K562 (cell line): ENCODE results near the gene CTBP2.

Source experiments
- BCLAF1 ChIP-seq, 2 experiments: fragments of 450-650 bp in 1 of 2; IDR thresholded peaks; 2 replicates each; pipeline ENCODE4 v1.6.1; 2011 to 2017; ENCODE audit warnings: low read depth in 2 of 2, antibody characterized with exemption in 1 of 2, borderline replicate concordance in 1 of 2, low read length in 1 of 2, mild to moderate bottlenecking in 1 of 2, mixed read lengths in 1 of 2; ENCODE audit not compliant: control insufficient read depth in 1 of 2
- CAMTA2 ChIP-seq: fragments of 250-450 bp; sonication (Bioruptor Pico); conservative IDR thresholded peaks from 2 replicates; pipeline ENCODE4 v1.5.1; 2022
- EP300 ChIP-seq: IDR thresholded peaks from 2 replicates; pipeline ENCODE4 v1.6.1; 2012; ENCODE audit warnings: low read length, improper control_type of control experiment
- HNRNPL ChIP-seq: fragments of 200-400 bp; formaldehyde crosslinking; IDR thresholded peaks from 2 replicates; pipeline ENCODE4 v1.6.1; 2017; ENCODE audit warnings: low read depth, mild to moderate bottlenecking, low read length
- NFYB ChIP-seq: IDR thresholded peaks from 2 replicates; pipeline ENCODE4 v1.6.1; 2011; ENCODE audit warnings: mild to moderate bottlenecking, moderate library complexity; ENCODE audit not compliant: insufficient read length; ENCODE audit errors: extremely low read depth
- POLR2A ChIP-seq: fragments of 450-650 bp; conservative IDR thresholded peaks from 2 replicates; pipeline ENCODE4 v1.6.1; 2016
- POLR2AphosphoS2 ChIP-seq: IDR thresholded peaks from 2 replicates; pipeline ENCODE4 v1.6.1; 2012; ENCODE audit warnings: low read length, improper control_type of control experiment
- SREBF2 ChIP-seq: sonication (generic); formaldehyde crosslinking; IDR thresholded peaks from 2 replicates; pipeline ENCODE4 v1.4.0; 2020; ENCODE audit warnings: mild to moderate bottlenecking, missing genetic modification reagents
- STAT6 ChIP-seq: sonication (generic); formaldehyde crosslinking; IDR thresholded peaks from 2 replicates; pipeline ENCODE4 v1.8.1; 2023; ENCODE audit warnings: mild to moderate bottlenecking, missing genetic modification reagents
- TAF1 ChIP-seq: IDR thresholded peaks from 2 replicates; pipeline ENCODE4 v1.6.1; 2011; ENCODE audit warnings: mild to moderate bottlenecking, low read length, moderate library complexity; ENCODE audit not compliant: insufficient read depth, control insufficient read depth, severe bottlenecking; ENCODE audit errors: extremely low read depth
- ZNF830 ChIP-seq: fragments of 250-450 bp; sonication (Bioruptor Pico); IDR thresholded peaks from 2 replicates; pipeline ENCODE4 v1.5.0; 2021; ENCODE audit warnings: mild to moderate bottlenecking
- TF ChIP-seq, protein P1 (sequence below): fragments of 450-650 bp; IDR thresholded peaks from 2 replicates; pipeline ENCODE4 v1.6.1; 2017; ENCODE audit warnings: antibody characterized with exemption, mild to moderate bottlenecking
- TF ChIP-seq, protein P2 (sequence below), 3 experiments: IDR thresholded peaks in 2 of 3; conservative IDR thresholded peaks in 1 of 3; 2 replicates each; pipeline ENCODE4 v1.5.1; 2011 to 2012; ENCODE audit warnings: low read length in 3 of 3, mild to moderate bottlenecking in 3 of 3, control low read depth in 2 of 3, improper control_type of control experiment in 1 of 3, inconsistent platforms in 1 of 3, low read depth in 1 of 3, mixed read lengths in 1 of 3, moderate library complexity in 1 of 3; ENCODE audit not compliant: insufficient read depth in 2 of 3
- TF ChIP-seq, protein P3 (sequence below): fragments of 450-650 bp; IDR thresholded peaks from 2 replicates; pipeline ENCODE4 v1.6.1; 2016; ENCODE audit warnings: antibody characterized with exemption

GRCh38 chr10:125049216-125049881 lies 111.0 kb downstream of the CTBP2 start:
- no peak for TF ChIP-seq POLR2A
- no peak for TF ChIP-seq CAMTA2 (CRISPR knock-in tag)
- no peak for TF ChIP-seq POLR2AphosphoS2
- TF ChIP-seq, protein P1, sequence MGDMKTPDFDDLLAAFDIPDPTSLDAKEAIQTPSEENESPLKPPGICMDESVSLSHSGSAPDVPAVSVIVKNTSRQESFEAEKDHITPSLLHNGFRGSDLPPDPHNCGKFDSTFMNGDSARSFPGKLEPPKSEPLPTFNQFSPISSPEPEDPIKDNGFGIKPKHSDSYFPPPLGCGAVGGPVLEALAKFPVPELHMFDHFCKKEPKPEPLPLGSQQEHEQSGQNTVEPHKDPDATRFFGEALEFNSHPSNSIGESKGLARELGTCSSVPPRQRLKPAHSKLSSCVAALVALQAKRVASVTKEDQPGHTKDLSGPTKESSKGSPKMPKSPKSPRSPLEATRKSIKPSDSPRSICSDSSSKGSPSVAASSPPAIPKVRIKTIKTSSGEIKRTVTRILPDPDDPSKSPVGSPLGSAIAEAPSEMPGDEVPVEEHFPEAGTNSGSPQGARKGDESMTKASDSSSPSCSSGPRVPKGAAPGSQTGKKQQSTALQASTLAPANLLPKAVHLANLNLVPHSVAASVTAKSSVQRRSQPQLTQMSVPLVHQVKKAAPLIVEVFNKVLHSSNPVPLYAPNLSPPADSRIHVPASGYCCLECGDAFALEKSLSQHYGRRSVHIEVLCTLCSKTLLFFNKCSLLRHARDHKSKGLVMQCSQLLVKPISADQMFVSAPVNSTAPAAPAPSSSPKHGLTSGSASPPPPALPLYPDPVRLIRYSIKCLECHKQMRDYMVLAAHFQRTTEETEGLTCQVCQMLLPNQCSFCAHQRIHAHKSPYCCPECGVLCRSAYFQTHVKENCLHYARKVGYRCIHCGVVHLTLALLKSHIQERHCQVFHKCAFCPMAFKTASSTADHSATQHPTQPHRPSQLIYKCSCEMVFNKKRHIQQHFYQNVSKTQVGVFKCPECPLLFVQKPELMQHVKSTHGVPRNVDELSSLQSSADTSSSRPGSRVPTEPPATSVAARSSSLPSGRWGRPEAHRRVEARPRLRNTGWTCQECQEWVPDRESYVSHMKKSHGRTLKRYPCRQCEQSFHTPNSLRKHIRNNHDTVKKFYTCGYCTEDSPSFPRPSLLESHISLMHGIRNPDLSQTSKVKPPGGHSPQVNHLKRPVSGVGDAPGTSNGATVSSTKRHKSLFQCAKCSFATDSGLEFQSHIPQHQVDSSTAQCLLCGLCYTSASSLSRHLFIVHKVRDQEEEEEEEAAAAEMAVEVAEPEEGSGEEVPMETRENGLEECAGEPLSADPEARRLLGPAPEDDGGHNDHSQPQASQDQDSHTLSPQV: no peak; the same call in 1 of the 2 replicates
- TF ChIP-seq SREBF2 (CRISPR knock-in tag): no peak
- no peak for TF ChIP-seq HNRNPL
- TF ChIP-seq, protein P2, sequence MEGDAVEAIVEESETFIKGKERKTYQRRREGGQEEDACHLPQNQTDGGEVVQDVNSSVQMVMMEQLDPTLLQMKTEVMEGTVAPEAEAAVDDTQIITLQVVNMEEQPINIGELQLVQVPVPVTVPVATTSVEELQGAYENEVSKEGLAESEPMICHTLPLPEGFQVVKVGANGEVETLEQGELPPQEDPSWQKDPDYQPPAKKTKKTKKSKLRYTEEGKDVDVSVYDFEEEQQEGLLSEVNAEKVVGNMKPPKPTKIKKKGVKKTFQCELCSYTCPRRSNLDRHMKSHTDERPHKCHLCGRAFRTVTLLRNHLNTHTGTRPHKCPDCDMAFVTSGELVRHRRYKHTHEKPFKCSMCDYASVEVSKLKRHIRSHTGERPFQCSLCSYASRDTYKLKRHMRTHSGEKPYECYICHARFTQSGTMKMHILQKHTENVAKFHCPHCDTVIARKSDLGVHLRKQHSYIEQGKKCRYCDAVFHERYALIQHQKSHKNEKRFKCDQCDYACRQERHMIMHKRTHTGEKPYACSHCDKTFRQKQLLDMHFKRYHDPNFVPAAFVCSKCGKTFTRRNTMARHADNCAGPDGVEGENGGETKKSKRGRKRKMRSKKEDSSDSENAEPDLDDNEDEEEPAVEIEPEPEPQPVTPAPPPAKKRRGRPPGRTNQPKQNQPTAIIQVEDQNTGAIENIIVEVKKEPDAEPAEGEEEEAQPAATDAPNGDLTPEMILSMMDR (IDR thresholded peaks at IDR 0.05 in 2 of 3, conservative IDR thresholded peaks at IDR 0.05 in 1 of 3; ENCODE audit: insufficient read depth in 2 of 3, low read depth in 1 of 3, low read length in 3 of 3): no peak
- no peak for TF ChIP-seq STAT6 (CRISPR knock-in tag)
- TF ChIP-seq ZNF830 (CRISPR knock-in tag): no peak
- no peak for TF ChIP-seq NFYB
- TF ChIP-seq, protein P3, sequence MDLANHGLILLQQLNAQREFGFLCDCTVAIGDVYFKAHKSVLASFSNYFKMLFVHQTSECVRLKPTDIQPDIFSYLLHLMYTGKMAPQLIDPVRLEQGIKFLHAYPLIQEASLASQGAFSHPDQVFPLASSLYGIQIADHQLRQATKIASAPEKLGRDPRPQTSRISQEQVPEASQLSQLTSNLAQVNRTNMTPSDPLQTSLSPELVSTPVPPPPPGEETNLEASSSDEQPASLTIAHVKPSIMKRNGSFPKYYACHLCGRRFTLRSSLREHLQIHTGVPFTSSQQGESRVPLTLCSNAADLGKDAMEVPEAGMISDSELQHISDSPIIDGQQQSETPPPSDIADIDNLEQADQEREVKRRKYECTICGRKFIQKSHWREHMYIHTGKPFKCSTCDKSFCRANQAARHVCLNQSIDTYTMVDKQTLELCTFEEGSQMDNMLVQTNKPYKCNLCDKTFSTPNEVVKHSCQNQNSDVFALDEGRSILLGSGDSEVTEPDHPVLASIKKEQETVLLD: no peak
- TF ChIP-seq TAF1: no peak
- TF ChIP-seq BCLAF1 (IDR thresholded peaks at IDR 0.05; ENCODE audit: borderline replicate concordance in 1 of 2, control insufficient read depth in 1 of 2, low read depth in 2 of 2, low read length in 1 of 2): no peak
- TF ChIP-seq EP300: peak; percentile 81; the same call in 1 of the 2 replicates
